GM12873 (cell line): ENCODE results near the gene LRIG1.

ENCODE experiments used
- CTCF ChIP-seq: IDR thresholded peaks from 2 replicates; pipeline ENCODE4 v1.5.1; 2012; ENCODE audit warnings: low read depth, mild to moderate bottlenecking, moderate library complexity, low read length, control low read depth; ENCODE audit not compliant: insufficient read depth; ENCODE audit errors: missing control alignments

The LRIG1 gene

GRCh38 chr3:66504850-66505641 lies 4.2 kb upstream of the LRIG1 start:
- no peak for TF ChIP-seq CTCF

DNA sequence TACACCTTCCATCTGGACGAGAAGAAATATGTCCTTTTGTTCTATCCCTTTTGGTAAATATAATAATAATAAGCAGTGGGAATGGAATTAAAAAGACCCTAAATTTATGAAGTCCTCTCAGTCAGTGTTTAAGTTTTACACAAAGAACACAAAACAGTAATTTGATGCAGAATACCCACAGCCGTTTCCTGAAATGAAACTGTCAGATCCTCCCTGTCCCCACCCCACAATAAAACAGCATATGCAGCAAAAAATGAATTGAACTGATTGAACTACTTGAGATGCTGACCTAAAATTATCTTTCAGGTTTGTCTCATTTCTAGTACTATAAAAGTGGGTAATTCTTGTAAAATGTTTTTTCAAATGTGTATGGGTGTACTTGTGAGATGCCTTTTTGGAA lies 2.2 kb upstream of the LRIG1 start:
- no peak for TF ChIP-seq CTCF

GRCh38 chr3:66502245-66502874 lies 1.5 kb upstream of the LRIG1 start:
- no peak for TF ChIP-seq CTCF

DNA sequence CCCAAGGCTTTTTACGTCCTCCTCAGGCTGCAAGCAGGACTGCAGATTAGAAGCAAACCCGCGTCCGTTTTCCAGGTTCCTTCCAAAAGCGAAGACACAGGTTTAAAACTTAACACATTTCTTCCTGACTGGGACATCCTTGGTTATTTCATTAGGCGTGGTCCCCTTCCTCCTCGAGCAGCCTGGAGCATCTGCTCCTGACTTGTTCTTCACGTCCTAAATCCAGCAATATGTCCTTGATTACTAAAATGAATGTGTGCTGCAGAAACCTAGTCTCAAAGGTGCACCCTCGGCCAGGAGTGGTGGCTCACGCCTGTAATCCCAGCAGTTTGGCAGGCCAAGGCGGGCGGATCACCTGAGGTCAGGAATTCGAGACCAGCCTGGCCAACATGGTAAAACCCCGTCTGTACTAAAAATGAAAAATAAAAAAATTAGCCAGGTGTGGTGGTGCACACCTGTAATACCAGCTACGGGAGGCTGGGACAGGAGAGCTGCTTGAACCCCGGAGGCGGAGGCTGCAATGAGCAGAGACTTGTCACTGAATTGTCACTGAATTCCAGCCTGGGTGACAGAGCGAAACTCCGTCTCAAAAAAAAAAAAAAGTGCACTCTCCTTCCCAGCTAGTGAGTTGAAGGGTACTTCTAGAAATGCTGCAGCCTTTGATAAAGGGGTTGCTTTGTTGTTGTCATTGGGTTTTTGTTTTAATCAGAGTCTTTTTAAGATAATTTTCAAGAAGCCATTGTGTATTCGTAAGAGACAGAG lies 842 bp upstream of the LRIG1 start:
- TF ChIP-seq CTCF = peak; percentile 49

DNA sequence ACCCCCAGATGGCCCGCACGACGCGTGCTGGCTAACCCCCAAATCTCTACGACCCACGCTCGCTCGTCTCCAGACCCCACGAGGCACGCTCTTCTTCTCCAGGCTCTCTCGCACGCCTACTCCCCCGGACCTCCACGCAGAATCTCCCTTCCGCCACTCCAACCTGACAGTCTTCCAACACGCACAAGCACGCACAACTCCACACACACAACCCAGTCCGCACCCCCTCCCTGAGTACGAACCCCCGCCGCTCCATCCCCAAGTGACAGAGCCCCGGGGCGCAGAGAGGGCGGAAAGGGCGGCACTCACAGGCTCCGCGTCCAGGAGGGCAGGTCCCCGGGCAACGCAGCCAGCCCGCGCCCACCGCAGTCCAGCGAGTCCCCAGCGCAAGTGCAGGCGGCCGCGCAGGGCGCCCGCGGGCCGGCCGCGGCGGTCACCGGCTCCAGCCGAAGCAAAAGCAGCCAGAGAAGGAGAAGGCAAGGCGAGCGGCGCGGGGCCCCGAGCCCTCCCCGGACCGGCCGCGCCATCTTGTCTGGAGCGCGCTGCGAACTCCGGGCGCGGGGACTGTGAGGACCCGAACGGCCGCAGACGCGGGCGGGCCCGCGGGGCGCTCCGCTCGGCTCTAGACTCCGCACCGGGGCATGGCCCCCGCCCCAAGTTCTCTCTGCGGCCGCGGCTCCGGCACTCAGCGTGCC lies 794 bp downstream of the LRIG1 start:
- TF ChIP-seq CTCF = no peak

- TF ChIP-seq CTCF = no peak
Measured at GRCh38 chr3:66498687-66499621, 1.9 kb downstream of the LRIG1 start.
